HL-60 (cell line): ENCODE measurements around the gene TMC6.

ENCODE experiments used
- CTCF ChIP-seq: IDR thresholded peaks from one replicate; pipeline ENCODE4 v1.5.1; 2011; ENCODE audit warnings: low read length, control low read depth, inconsistent platforms; ENCODE audit not compliant: insufficient read depth
- GABPA ChIP-seq: IDR thresholded peaks from 2 replicates; pipeline ENCODE4 v1.6.1; 2012; ENCODE audit warnings: low read depth
- POLR2AphosphoS5 ChIP-seq: IDR thresholded peaks from 2 replicates; pipeline ENCODE4 v1.6.1; 2012; ENCODE audit warnings: low read depth
- REST ChIP-seq: IDR thresholded peaks from 2 replicates; pipeline ENCODE4 v1.6.1; 2012; ENCODE audit warnings: low read depth; ENCODE audit not compliant: insufficient replicate concordance
- SPI1 ChIP-seq: IDR thresholded peaks from 2 replicates; pipeline ENCODE4 v1.6.1; 2012; ENCODE audit warnings: low read depth, mild to moderate bottlenecking, borderline replicate concordance

DNA sequence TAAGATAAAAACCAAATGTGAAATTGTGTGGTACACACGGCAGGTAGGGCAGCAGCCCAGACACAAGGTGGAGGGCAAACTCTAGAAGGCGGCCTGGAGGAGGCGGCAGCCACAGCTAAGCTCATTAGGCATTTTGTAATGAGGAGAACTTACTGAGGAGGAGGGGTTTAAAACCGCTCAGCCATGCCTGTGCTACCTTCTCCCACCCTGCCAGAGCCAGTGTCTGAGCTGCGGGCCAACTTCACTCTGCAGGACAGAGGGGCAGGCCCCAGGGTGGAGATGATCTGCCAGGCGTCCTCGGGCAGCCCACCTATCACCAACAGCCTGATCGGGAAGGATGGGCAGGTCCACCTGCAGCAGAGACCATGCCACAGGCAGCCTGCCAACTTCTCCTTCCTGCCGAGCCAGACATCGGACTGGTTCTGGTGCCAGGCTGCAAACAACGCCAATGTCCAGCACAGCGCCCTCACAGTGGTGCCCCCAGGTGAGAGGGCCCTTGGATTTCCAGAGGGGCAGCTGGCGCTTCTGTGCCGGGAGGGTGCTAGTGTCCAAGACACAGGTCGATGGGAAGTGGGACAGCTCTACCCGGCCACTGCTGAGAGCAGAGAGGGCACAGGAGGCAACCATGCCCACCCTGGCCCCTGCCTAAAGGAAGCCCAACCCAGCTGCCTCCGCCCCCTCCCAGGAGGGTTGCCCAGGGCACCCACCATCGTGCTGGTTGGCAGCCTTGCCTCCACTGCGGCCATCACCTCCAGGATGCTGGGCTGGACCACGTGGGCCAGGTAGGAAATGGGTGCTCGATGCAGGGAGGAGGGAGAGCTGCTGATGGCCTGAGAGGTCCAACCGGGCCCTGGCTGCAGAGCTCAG, 35.6 kb upstream of the TMC6 start:
- TF ChIP-seq CTCF (no peak), POLR2AphosphoS5 (no peak), REST (no peak), SPI1 (no peak), GABPA (no peak)
